GM12892 (cell line): Measurements from ENCODE around the gene PRIM2.
"Not testable (repeated sequence)": the region's sequence is repeated elsewhere in the genome, so short reads cannot be mapped to it uniquely, and the experiment has no call there.

Experiments used
- DNase-seq: peaks from one replicate; pipeline ENCODE4 v3.0.0; 2011; ENCODE audit not compliant: insufficient read length
- FAIRE-seq: peaks from 2 replicates; lab custom pipeline; 2011; peaks lifted over from hg19 to GRCh38; lab: Jason Lieb, UNC
- TAF1 ChIP-seq: IDR thresholded peaks from 2 replicates; pipeline ENCODE4 v1.6.1; 2011; ENCODE audit warnings: low read depth, mild to moderate bottlenecking, control low read depth, low read length, borderline replicate concordance

Gene PRIM2

GRCh38 chr6:57469072-57469471 is 151.6 kb downstream of the PRIM2 start:
- no peak for DNase-seq
- no peak for FAIRE-seq

GRCh38 chr6:57470148-57470547 is 152.7 kb downstream of the PRIM2 start:
- FAIRE-seq = not testable (repeated sequence)

More at GRCh38 chr6:57469072-57469471, 151.6 kb downstream of the PRIM2 start:
- no peak for TF ChIP-seq TAF1

GRCh38 chr6:57471314-57471864 is 154.0 kb downstream of the PRIM2 start:
- not testable (repeated sequence) for FAIRE-seq, DNase-seq

More at GRCh38 chr6:57470148-57470547, 152.7 kb downstream of the PRIM2 start:
- DNase-seq = not testable (repeated sequence)

- DNase-seq, FAIRE-seq: not testable (repeated sequence)
Observed at GRCh38 chr6:57472861-57473362, 155.5 kb downstream of the PRIM2 start.

- not testable (repeated sequence) for FAIRE-seq, DNase-seq
Observed at GRCh38 chr6:57474862-57475475, 157.5 kb downstream of the PRIM2 start.

GRCh38 chr6:57475656-57476055 is 158.2 kb downstream of the PRIM2 start:
- DNase-seq = not testable (repeated sequence)
- FAIRE-seq = peak; percentile 9

- not testable (repeated sequence) for DNase-seq, FAIRE-seq
Observed at GRCh38 chr6:57480194-57480593, 162.8 kb downstream of the PRIM2 start.

- not testable (repeated sequence) for FAIRE-seq, DNase-seq
Observed at GRCh38 chr6:57481121-57481520, 163.7 kb downstream of the PRIM2 start.

GRCh38 chr6:57482471-57482870 is 165.0 kb downstream of the PRIM2 start:
- not testable (repeated sequence) for DNase-seq, FAIRE-seq

GRCh38 chr6:57486494-57487081 is 169.2 kb downstream of the PRIM2 start:
- not testable (repeated sequence) for DNase-seq, FAIRE-seq

- not testable (repeated sequence) for DNase-seq, FAIRE-seq
Observed at GRCh38 chr6:57488551-57488950, 171.1 kb downstream of the PRIM2 start.

GRCh38 chr6:57489887-57490286 is 172.5 kb downstream of the PRIM2 start:
- not testable (repeated sequence) for FAIRE-seq, DNase-seq

GRCh38 chr6:57491795-57492194 is 174.4 kb downstream of the PRIM2 start:
- DNase-seq, FAIRE-seq: not testable (repeated sequence)

GRCh38 chr6:57496251-57496650 is 178.8 kb downstream of the PRIM2 start:
- not testable (repeated sequence) for FAIRE-seq

GRCh38 chr6:57500368-57501021 is 183.1 kb downstream of the PRIM2 start:
- FAIRE-seq, DNase-seq: not testable (repeated sequence)

More at GRCh38 chr6:57496251-57496650, 178.8 kb downstream of the PRIM2 start:
- not testable (repeated sequence) for DNase-seq

GRCh38 chr6:57502387-57502786 is 185.0 kb downstream of the PRIM2 start:
- DNase-seq, FAIRE-seq: not testable (repeated sequence)

- not testable (repeated sequence) for FAIRE-seq, DNase-seq
Observed at GRCh38 chr6:57505251-57505650, 187.8 kb downstream of the PRIM2 start.

GRCh38 chr6:57510390-57510789 is 193.0 kb downstream of the PRIM2 start:
- not testable (repeated sequence) for DNase-seq, FAIRE-seq

- FAIRE-seq, DNase-seq: not testable (repeated sequence)
Observed at GRCh38 chr6:57515171-57515570, 197.7 kb downstream of the PRIM2 start.

- not testable (repeated sequence) for DNase-seq, FAIRE-seq
Observed at GRCh38 chr6:57515845-57516244, 198.4 kb downstream of the PRIM2 start.
